CD14-positive monocyte (primary cell): ENCODE data around the gene SLC44A4. TPM values are rescaled to one million over a fixed set of nuclear protein-coding genes. Genes with fewer than 3 reads are reported as not detected.

Experiments
- DNase-seq, 3 donors: peaks; one replicate each; pipeline ENCODE4 v3.0.0-alpha.2; 2011 to 2022
- H2AFZ ChIP-seq: 2 replicates; pipeline ENCODE4 v1.6.0; 2012; ENCODE audit warnings: mild to moderate bottlenecking, low read depth, low read length, inconsistent platforms; ENCODE audit not compliant: insufficient read depth, poor library complexity, severe bottlenecking
- H3K27ac ChIP-seq, 2 donors: 1 replicate in 1 of 2; 2 replicates in 1 of 2; pipeline ENCODE4 v1.5.1; 2012 to 2013; ENCODE audit warnings: low read length in 2 of 2, control low read depth in 1 of 2, inconsistent platforms in 1 of 2, low read depth in 1 of 2, mild to moderate bottlenecking in 1 of 2
- H3K27me3 ChIP-seq, 2 donors: one replicate each; pipeline versions ENCODE4 v1.6.0 to v1.6.1; 2011 to 2013; ENCODE audit warnings: low read length in 2 of 2; ENCODE audit not compliant: control insufficient read depth in 2 of 2, insufficient read depth in 2 of 2
- H3K36me3 ChIP-seq, 2 donors: replicated peaks in 1 of 2; 1 replicate in 1 of 2; 2 replicates in 1 of 2; pipeline versions ENCODE4 v1.5.1 to v1.6.1; 2012 to 2013; ENCODE audit warnings: low read length in 2 of 2, control low read depth in 1 of 2, inconsistent platforms in 1 of 2, mild to moderate bottlenecking in 1 of 2; ENCODE audit not compliant: insufficient read depth in 2 of 2, control insufficient read depth in 1 of 2
- H3K4me1 ChIP-seq, 2 donors: 1 replicate in 1 of 2; 2 replicates in 1 of 2; pipeline versions ENCODE4 v1.5.1 to v1.6.1; 2012 to 2013; ENCODE audit warnings: low read length in 2 of 2, control low read depth in 1 of 2, inconsistent platforms in 1 of 2, mild to moderate bottlenecking in 1 of 2, moderate library complexity in 1 of 2; ENCODE audit not compliant: insufficient read depth in 2 of 2, control insufficient read depth in 1 of 2
- H3K4me2 ChIP-seq: replicated peaks from 2 replicates; pipeline ENCODE3; 2012; ENCODE audit warnings: low read length, moderate library complexity, mild to moderate bottlenecking; ENCODE audit not compliant: poor library complexity, severe bottlenecking; ENCODE audit errors: extremely low read depth
- H3K4me3 ChIP-seq, 3 experiments: fragments of 200-600 bp in 1 of 3; sonication (generic) in 1 of 3; replicated peaks in 1 of 3; 1 replicate in 2 of 3; 2 replicates in 1 of 3; pipeline ENCODE4 v1.5.1; 2011 to 2013; ENCODE audit warnings: low read length in 3 of 3, mild to moderate bottlenecking in 3 of 3, control low read depth in 2 of 3, low read depth in 2 of 3, inconsistent platforms in 1 of 3, moderate library complexity in 1 of 3
- H3K79me2 ChIP-seq: 2 replicates; pipeline ENCODE4 v1.6.0; 2012; ENCODE audit warnings: mild to moderate bottlenecking, control low read depth, inconsistent platforms, low read length, moderate library complexity; ENCODE audit not compliant: insufficient read depth
- H3K9ac ChIP-seq: 2 replicates; pipeline ENCODE4 v1.6.0; 2017; ENCODE audit warnings: low read length, mild to moderate bottlenecking; ENCODE audit not compliant: insufficient read depth, poor library complexity, severe bottlenecking
- H3K9me3 ChIP-seq, 2 donors: replicated peaks in 1 of 2; 1 replicate in 1 of 2; 2 replicates in 1 of 2; pipeline versions ENCODE4 v1.5.1 to v1.6.1; 2012 to 2013; ENCODE audit warnings: low read length in 2 of 2, control low read depth in 1 of 2; ENCODE audit not compliant: control insufficient read depth in 1 of 2, insufficient read depth in 1 of 2
- H4K20me1 ChIP-seq: 2 replicates; pipeline ENCODE4 v1.6.0; 2012; ENCODE audit warnings: mild to moderate bottlenecking, low read length, control low read depth, moderate library complexity; ENCODE audit not compliant: insufficient read depth
- H3K27ac Mint-ChIP-seq, 7 donors: one replicate each; pipeline ENCODE4 v1.8.0; 2020; ENCODE audit warnings: mild to moderate bottlenecking in 7 of 7, mixed read lengths in 7 of 7, moderate library complexity in 6 of 7, inconsistent platforms in 2 of 7
- H3K27me3 Mint-ChIP-seq, 3 donors: one replicate each; pipeline ENCODE4 v1.8.0; 2021 to 2022; ENCODE audit warnings: low read depth in 3 of 3, mild to moderate bottlenecking in 3 of 3, mixed read lengths in 3 of 3, moderate library complexity in 3 of 3, inconsistent platforms in 1 of 3
- H3K36me3 Mint-ChIP-seq, 2 donors: one replicate each; pipeline ENCODE4 v1.8.0; 2020; ENCODE audit warnings: mixed read lengths in 2 of 2, inconsistent platforms in 1 of 2, mild to moderate bottlenecking in 1 of 2
- H3K4me1 Mint-ChIP-seq: one replicate; pipeline ENCODE4 v1.8.0; 2020; ENCODE audit warnings: mild to moderate bottlenecking, mixed read lengths
- H3K4me3 Mint-ChIP-seq, 2 donors: one replicate each; pipeline ENCODE4 v1.8.0; 2020; ENCODE audit warnings: mild to moderate bottlenecking in 2 of 2, mixed read lengths in 2 of 2, moderate library complexity in 1 of 2
- H3K9me3 Mint-ChIP-seq, 7 donors: one replicate each; pipeline ENCODE4 v1.8.0; 2020 to 2022; ENCODE audit warnings: mixed read lengths in 7 of 7, mild to moderate bottlenecking in 6 of 7, moderate library complexity in 6 of 7, inconsistent platforms in 2 of 7
- CTCF ChIP-seq: fragments of 200-600 bp; IDR thresholded peaks from one replicate; pipeline ENCODE4 v1.8.0; 2022; ENCODE audit warnings: antibody characterized with exemption, mild to moderate bottlenecking
- WGBS: methylation state at CpG from one replicate; pipeline ENCODE4 v1.1.5; 2013; ENCODE audit warnings: missing lambda C conversion rate; ENCODE audit not compliant: insufficient coverage; 5-methylcytosine and 5-hydroxymethylcytosine counted together
- intact Hi-C, 2 donors: fragments of 100-400 bp; cut with micrococcal nuclease; formaldehyde crosslinking; loops; one replicate each; pipeline versions ENCODE4 v1.15.0 to v1.15.1; 2023
- polyA plus RNA-seq, 3 donors: library from polyadenylated mRNA; depleted of rRNA in 1 of 3; unstranded in 2 of 3; stranded (reverse) in 1 of 3; fragments of 300-500 nt in 2 of 3; fragments of >200 nt in 1 of 3; fragmentation: Illumina TruSeq in 2 of 3; gene quantifications; 1 replicate in 2 of 3; 2 replicates in 1 of 3; pipeline ENCODE4 v1.2.3, GENCODE V29; 2012 to 2021

The SLC44A4 gene
- polyA plus RNA-seq, 3 donors = 0.09 TPM; not detected in 2

GRCh38 chr6:31892821-31893220, 14.0 kb upstream of the SLC44A4 start:
- Histone ChIP-seq H3K4me3 (no peak overlapping the region), H3K27ac (no peak overlapping the region), H3K9ac (no peak overlapping the region), H3K79me2 (peaks cover 7% of the 10 kb centered on the region), H3K9me3 (no peaks in the 10 kb centered on the region), H2AFZ (no peak overlapping the region), H3K36me3 (peaks cover 46 to 63% of the 10 kb centered on the region in 2 donors), H3K27me3 (no peaks in the 10 kb centered on the region), H3K4me1 (peaks cover 6 to 13% of the 10 kb centered on the region in 2 donors), H4K20me1 (no peaks in the 10 kb centered on the region), H3K4me2 (no peak overlapping the region)
- WGBS = 78% methylated on average over 6 of the region's 6 CpGs
- no peak for TF ChIP-seq CTCF
- Mint-ChIP-seq H3K4me1 (peaks cover 11% of the 10 kb centered on the region), H3K27me3 (no peaks in the 10 kb centered on the region), H3K36me3 (peaks cover 41 to 60% of the 10 kb centered on the region in 2 donors), H3K9me3 (no peaks in the 10 kb centered on the region), H3K4me3 (no peak overlapping the region), H3K27ac (peak overlapping the region in 2 of 7 donors; percentile 27 to 37)
- intact Hi-C loops = no loop called here
- DNase-seq = no peak

GRCh38 chr6:31889331-31889972, 10.7 kb upstream of the SLC44A4 start:
- no peak for TF ChIP-seq CTCF
- H2AFZ ChIP-seq = no peak overlapping the region
- H3K79me2 ChIP-seq = no peaks in the 10 kb centered on the region
- no peak overlapping the region for H3K4me3 ChIP-seq
- H3K9ac ChIP-seq = no peak overlapping the region
- 83% methylated on average over 1 of the region's 3 CpGs for WGBS
- intact Hi-C loops = no loop called here
- Mint-ChIP-seq H3K27ac (peak overlapping the region in 3 of 7 donors; percentile 1 to 83 (median 71)), H3K4me3 (no peak overlapping the region), H3K4me1 (peaks cover 2% of the 10 kb centered on the region), H3K27me3 (no peaks in the 10 kb centered on the region), H3K9me3 (no peaks in the 10 kb centered on the region), H3K36me3 (peaks cover 64 to 88% of the 10 kb centered on the region in 2 donors)
- no peak for DNase-seq
- no peaks in the 10 kb centered on the region for H4K20me1 ChIP-seq
- no peak overlapping the region for H3K4me2 ChIP-seq
- no peaks in the 10 kb centered on the region for H3K4me1 ChIP-seq
- no peaks in the 10 kb centered on the region for H3K9me3 ChIP-seq
- peaks cover 71 to 84% of the 10 kb centered on the region in 2 donors for H3K36me3 ChIP-seq
- no peaks in the 10 kb centered on the region for H3K27me3 ChIP-seq
- peak overlapping the region in 1 of 2 donors; percentile 2 for H3K27ac ChIP-seq
